Epidermal melanocyte (primary cell): ENCODE data around the gene CD79B.
"Not testable (repeated sequence)": the region's sequence is repeated elsewhere in the genome, so short reads cannot be mapped to it uniquely, and the experiment has no call there.

Source experiments
- DNase-seq: peaks from one replicate; pipeline ENCODE4 v3.0.0; 2011; ENCODE audit warnings: low spot score; ENCODE audit not compliant: insufficient read length

CD79B gene

DNA sequence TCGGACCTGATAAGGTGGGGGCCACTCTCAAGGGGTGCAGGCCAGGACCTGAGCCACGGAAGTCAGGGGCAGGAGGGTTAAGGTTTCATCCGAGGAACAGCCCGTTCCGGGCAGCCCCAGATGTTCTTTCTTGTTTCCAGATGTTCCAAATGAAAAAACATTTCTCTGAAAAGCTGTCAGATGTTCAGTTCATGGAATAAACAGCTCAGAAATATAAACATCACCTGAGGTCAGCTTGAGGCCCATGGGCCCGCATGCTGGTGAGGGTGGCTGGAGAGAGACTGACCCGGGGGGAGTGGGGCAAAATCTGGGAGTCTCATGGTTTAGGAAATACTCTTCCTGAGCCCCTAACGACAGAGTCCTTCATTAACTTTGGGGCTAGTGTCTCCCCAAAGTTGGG is 1.5 kb upstream of the CD79B start:
- DNase-seq = no peak

DNA sequence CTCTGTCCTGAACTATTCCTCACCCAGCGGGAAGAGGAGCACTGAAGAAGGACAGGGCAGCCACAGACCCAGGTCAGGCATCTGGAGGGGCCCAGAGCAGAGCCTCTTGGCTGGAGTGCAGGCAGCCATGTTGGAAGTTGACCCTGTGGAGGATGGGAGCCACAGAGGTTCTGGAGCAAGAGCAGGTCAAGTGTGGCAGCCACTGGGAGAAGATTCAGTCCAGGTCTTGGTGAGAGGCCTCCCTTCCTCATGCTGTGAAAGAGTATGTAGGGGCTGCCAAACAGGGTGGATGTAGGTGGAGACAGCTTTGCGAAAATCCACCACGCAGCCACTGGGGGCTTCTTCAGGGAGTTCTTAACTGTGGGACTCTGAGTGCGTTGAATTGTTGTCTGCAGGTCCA is 590 bp upstream of the CD79B start:
- DNase-seq = no peak

DNA sequence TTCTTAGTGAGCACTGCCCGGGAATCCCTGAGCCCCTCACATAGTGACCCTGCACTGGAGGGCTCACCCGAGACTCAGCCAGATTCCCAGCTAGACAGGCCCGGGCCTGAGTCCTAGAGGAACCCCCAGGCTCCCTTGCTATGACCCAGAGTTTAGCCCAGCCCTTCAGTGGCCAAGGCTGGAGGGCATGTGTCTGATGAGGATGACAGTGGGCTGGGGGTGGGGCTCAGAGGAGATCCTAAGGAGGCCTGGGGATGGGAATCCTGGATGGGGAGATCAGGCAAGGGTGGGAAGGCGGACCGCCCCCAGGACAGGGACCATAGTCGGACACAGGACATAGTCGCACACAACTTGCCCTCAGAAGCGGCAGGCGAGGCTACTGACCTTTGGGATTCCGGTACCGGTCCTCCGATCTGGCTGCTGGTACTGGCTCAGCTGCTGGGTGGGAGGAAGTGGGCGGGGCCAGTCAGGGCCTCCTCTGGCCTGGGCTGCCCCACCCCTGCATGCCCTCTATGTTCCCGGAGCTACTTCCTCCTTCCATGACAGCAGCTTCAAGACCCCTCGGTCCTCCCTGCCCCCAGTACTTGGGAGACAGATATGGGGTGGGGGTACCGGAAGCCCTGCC is 1.1 kb downstream of the CD79B start:
- DNase-seq = peak; percentile 28

DNA sequence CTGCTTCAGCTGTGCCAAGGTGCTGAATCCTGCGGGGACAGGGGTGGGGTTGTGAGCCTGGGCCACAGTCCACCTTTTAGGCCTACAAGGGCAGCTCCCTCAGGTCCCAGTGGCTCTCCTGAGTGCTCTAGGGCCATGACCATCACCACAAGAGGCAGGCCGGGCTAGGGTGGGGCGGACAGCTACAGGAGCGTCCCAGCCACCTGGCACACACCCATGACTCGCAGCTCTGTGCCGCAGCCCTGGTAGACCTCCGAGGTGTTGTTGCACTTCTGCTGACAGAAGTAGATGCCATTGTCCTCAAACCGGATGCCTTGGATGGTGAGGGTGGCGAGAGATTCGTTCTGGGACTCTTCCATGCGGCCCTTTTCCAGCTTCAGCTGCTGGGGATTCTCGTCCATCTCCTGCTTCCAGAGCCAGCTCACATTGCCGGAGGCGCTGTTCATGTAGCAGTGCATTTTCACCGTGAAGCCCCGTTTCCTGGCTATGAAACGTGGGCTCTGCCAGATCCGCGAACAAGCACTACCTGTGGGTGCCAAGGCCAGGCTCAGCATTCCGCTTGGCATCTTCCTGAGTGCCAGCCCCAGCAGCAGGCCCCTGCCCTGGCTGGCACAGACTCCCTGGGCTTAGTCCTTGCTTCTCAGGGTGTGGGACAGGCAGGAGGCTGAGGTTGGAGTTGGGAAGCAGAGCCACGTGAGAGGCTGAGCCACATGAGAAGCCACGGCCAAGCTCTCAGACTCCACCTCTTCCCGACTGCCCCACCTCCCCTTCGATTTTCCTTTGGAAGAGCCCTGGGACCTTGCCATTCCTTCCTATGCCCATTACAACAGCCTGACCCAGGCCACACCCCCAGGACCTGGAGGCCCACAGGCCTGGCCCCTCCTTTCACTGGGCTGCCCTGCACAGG is 2.0 kb downstream of the CD79B start:
- DNase-seq = peak; percentile 16

DNA sequence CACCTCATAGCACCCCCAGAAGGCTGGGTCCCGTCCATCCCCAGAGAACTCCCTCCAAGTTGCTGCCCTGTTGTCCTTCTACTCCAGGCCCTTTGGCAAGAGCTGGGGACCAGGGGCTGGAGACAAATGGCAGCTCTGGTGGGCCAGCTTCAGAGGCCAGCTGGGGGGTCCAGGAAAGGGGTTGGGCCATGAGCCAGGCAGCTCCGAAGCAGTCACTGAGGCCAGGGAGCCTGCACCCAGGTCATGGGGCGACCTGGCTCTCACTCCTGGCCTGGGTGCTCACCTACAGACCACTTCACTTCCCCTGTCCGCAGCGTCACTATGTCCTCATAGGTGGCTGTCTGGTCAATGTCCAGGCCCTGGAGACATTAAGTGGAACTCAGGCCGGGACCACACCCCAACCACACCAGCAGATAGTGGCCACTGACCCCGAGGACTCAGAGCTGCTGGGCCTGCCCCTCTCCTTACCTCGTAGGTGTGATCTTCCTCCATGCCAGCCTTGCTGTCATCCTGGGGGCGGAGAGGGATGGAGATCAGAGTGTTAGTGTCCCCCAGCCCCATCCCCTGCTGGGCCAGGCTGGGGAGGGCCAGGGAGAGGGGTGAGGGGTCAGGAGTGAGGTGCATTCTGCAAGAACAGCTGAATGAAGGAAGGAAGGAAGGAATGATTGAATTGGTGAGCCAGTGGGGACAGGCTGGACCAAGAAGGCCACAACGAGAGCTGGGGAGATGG is 3.0 kb downstream of the CD79B start:
- DNase-seq = peak; percentile 4

DNA sequence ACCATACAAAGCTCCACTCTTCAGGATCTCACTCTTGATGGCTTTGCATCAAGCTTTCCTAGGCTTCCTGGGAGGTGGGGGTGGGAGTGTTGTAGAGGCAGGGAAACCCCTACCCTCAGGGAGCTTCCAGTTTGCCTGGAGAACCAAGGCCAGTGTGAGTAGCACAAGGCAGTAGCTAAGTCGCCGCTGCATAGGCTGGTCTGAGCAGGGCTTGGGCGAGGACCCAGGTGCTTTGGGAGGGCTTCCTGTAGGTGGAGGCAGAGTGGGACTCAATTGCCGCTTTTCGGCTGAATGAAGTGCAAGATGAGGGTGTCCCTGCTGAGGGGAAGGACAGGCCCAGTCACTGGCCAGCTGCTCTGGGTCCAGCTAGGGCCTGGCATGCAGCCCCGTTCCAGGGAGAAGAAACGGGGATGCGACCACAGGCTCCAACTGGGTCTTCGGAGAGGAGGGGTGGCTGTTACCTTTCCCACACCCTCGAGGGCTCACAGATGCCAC is 3.9 kb downstream of the CD79B start:
- DNase-seq = peak; percentile 4

DNA sequence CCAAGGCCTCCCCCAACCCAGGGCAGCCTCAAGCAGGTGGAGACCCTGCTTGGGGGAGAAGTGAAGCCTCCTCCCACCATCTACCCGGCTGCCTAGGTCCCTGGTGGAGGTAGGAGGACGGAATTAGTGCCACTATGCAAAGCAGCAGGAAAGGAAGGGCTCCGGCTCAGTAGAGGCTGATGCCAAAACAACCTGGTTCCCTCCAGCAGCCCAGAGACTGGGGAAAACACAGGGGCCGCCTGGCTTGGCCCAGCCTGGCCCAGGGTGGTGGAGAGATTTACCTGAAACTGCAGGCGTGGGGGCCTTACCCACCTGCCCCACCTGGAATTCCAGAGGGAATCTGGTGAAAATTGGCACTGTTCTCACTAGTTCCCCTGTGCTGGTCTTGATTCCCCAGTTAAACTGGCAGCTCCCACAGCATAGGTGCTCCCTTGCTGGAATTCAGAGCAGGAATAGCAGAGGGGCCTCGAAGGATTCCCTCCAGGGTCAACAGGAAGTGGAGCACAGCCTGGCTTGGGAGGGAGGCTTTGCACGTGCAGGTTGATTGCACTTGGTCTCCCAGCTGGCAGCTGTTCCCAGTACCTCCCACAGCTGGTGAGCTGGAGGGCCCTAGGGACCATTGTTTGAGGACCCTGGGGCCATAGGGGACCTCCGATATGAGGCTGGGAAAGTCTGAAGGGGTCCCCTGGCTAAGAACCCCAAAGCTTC is 4.5 kb downstream of the CD79B start:
- peak; percentile 3 for DNase-seq

DNA sequence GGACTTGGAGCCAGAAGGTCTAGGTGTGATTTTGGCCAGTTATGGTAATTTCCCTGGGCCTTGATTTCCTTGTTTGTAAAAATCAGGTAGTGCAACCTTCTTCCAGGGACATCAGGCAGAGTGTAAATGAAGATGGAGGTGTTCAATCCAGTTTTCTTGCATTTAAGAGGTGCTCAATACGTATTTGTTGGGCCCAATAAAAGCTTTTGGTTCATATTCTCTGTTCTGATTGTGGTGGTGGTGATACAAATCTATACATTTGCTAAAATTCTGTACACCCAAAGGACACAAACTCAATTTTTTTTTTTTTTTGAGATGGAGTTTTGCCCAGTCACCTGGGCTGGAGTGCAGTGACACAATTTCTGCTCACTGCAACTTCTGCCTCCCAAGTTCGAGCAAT is 6.0 kb downstream of the CD79B start:
- DNase-seq = peak; percentile 5

DNA sequence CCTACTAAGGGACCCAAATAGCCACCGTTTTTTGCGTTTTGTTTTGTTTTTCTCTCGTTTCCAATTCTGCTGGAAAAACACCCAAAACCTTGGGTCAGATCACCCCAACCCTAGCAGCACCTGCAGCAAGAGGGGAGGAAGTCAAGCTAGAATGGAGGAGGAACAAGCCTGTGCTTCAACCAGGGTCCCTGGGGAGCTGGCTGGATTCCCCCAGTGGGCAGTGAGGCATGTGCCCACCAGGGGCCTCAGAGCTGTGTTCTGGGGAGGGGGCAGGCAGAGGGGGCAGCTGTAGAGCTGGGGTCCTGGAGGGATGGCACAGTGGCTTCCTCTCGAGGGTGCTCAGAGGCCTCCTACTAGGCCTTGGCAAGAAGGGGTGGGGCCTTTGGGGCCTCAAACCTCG is 6.5 kb downstream of the CD79B start:
- DNase-seq = peak; percentile 1

DNA sequence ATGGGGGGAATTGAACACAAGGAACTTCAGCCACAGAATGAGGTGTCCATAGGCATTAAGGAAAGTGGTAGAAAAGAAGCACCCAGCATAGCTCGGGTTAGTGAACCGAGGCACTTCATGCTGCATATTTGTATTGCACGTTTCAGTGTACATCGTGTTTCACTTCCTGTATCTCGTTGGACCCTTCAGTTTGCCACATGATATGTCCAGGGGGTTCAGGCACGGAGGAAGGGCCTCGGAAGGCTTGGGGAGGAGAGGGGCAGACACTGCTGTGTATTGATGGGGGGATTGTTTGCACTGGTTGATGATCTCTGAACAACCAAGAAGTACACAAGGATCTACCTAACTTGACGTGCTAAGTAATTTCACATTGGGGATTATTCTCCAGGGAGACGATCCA is 9.7 kb downstream of the CD79B start:
- not testable (repeated sequence) for DNase-seq

DNA sequence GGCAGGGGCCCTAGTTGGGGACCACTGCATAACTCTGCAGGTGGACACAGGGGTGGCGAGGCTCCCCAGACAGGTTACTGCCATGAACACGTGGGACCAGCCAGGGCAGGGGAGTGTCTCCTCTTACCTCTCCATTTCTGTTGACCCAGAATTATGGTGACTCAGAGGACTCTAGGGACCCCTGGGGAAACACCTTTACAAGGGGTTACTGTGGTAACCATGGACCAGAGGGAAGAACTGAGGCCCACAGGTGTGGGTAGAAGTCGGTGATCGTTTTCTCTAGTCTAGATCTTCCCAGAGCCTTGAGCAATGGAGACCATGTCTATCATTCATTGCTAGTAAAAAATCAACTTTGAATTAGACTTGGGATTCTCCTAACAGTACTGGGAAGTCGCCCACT is 11.4 kb downstream of the CD79B start:
- not testable (repeated sequence) for DNase-seq

DNA sequence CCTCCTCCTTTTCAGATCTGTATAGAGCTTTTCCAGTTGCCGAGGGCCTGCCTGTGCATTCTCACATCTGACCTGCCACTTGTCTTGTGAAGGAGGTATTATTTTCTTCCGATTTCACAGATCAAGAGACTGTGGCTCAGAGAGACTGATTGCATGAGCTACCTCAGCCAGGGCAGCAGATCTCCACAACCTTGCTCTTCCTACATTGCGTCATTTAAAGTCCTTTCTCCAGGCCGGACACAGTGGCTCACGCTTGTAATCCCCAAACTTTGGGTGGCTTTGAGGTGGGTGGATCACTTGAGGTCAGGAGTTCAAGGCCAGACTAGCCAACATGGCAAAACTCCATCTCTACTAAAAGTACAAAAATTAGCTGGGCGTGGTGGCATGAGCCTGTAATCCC is 12.1 kb downstream of the CD79B start:
- not testable (repeated sequence) for DNase-seq

DNA sequence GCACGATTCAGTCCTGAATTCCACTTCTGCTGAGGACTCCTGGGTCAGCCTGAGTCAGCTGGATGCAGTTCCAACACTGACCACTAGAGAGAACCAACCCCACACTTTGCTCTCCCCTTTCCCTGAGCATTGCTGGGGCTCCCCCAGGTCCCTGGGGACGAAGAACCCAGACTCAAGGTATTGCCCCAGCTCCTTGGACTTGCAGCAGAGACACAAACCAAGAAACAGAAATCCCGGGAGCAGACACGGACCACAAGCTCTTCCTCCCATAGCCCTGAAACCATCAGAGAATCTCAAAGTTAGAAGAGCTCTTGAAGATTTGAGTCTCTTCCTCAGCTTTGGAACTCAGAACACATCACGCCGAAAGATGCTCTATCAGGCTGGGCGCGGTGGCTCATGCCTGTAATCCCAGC is 12.8 kb downstream of the CD79B start:
- DNase-seq = peak; percentile 81

DNA sequence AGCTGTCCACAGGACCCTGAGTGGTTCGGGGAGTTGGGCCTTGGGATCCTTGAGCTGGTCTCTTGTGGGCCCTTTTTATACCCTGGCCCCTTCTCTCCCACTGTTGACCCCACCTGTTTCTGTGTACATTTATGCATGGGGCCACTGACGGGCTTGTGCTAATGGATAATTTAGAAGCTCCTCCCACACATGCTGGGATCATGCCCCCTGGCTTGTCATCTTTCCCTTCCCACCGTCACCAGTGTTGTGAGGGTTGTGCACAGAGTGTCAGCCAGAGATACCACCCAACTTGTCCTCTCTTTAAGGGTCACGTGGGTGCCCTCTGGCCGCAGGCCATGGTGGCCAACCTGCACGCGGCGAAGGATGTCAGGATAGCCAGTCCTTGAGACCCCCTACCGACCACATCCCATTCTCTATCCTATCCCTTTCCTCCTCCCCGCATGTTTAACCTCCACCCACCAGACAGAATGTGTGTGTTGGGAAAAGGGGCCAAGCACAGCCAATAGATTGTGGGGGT is 13.3 kb downstream of the CD79B start, which contains the start of gene GH1:
GH1 (minus strand) TSS at position 51 of the 517 bp plus-strand sequence. CDS start 63 bp downstream, outside the sequence.
- DNase-seq = not testable (repeated sequence)

DNA sequence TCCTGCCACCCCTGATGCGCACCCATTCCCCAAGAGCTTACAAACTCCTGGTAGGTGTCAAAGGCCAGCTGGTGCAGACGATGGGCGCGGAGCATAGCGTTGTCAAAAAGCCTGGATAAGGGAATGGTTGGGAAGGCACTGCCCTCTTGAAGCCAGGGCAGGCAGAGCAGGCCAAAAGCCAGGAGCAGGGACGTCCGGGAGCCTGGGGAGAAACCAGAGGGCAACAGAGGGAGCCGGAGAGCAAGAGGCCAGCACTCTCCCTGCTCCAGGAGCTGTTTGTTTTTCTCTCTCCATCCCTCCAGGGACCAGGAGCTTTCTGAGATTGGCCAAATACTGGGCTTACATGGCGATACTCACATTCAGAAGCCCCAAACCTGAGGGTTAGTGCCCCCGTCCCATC is 13.8 kb downstream of the CD79B start:
- no peak for DNase-seq

DNA sequence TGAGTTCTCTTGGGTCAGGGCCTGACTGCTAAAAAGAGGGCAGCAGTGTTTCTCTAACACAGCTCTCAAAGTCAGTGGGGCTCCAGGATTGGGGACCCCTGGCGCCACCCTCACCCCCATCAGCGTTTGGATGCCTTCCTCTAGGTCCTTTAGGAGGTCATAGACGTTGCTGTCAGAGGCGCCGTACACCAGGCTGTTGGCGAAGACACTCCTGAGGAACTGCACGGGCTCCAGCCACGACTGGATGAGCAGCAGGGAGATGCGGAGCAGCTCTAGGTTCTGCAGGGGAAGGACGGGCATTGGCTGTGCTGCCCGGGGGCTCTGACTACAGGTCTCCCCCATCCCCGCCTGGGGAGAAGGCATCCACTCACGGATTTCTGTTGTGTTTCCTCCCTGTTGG is 14.5 kb downstream of the CD79B start:
- no peak for DNase-seq

DNA sequence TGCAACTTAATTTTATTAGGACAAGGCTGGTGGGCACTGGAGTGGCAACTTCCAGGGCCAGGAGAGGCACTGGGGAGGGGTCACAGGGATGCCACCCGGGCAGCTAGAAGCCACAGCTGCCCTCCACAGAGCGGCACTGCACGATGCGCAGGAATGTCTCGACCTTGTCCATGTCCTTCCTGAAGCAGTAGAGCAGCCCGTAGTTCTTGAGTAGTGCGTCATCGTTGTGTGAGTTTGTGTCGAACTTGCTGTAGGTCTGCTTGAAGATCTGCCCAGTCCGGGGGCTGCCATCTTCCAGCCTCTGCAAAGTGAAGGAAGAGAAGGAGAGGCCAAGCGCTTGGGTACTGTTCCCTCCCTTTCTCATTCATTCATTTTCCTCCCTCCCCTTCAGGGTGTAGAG is 14.9 kb downstream of the CD79B start:
- not testable (repeated sequence) for DNase-seq

DNA sequence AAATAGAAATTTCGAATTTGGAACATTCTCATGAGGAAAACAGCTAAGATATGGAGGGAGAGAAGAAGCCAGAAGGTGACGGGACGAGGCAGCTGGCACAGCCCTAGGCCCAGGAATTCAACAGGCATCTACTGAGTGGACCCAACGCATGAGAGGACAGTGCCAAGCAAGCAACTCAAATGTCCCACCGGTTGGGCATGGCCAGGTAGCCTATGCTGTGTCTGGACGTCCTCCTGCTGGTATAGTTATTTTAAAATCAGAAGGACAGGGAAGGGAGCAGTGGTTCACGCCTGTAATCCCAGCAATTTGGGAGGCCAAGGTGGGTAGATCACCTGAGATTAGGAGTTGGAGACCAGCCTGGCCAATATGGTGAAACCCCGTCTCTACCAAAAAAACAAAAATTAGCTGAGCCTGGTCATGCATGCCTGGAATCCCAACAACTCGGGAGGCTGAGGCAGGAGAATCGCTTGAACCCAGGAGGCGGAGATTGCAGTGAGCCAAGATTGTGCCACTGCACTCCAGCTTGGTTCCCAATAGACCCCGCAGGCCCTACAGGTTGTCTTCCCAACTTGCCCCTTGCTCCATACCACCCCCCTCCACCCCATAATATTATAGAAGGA is 15.5 kb downstream of the CD79B start:
- no peak for DNase-seq

DNA sequence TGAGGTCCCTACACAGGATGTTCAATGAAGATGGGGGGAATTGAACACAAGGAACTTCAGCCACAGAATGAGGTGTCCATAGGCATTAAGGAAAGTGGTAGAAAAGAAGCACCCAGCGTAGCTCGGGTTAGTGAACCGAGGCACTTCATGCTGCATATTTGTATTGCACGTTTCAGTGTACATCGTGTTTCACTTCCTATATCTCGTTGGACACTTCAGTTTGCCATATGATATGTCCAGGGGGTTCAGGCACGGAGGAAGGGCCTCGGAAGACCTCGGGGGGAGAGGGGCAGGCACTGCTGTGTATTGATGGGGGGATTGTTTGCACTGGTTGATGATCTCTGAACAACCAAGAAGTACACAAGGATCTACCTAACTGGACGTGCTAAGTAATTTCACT is 16.4 kb downstream of the CD79B start:
- not testable (repeated sequence) for DNase-seq

DNA sequence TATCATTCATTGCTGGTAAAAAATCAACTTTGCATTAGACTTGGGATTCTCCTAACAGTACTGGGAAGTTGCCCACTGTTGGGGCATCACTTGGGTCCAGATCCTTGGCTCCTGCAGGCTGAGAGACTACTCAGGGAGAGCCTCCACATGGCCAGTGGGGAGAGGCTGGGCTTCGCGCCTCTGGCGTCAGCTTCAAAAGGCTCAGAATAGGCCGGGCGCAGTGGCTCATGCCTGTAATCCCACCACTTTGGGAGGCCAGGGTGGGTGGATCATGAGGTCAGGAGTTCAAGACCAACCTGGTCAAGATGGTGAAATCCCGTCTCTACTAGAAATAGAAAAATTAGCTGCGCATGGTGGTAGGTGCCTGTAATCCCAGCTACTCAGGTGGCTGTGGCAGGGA is 17.7 kb downstream of the CD79B start:
- no peak for DNase-seq
